Measurements from ENCODE around the gene HES4. TPM values are rescaled to one million over a fixed set of nuclear protein-coding genes. Genes with fewer than 3 reads are reported as not detected.
A peak's percentile ranks its signal among the peaks of the same experiment; 100 is the strongest.
"Not testable (repeated sequence)": the region's sequence is repeated elsewhere in the genome, so short reads cannot be mapped to it uniquely, and the experiment has no call there.

Gene HES4
- total and polyA plus RNA-seq, 10 of the 15 experiments (the other 5 are each of a cell fraction or from before 2014, with no cell fraction given) = 0.44 to 1.7 (median 0.85) TPM; not detected in 5

DNA sequence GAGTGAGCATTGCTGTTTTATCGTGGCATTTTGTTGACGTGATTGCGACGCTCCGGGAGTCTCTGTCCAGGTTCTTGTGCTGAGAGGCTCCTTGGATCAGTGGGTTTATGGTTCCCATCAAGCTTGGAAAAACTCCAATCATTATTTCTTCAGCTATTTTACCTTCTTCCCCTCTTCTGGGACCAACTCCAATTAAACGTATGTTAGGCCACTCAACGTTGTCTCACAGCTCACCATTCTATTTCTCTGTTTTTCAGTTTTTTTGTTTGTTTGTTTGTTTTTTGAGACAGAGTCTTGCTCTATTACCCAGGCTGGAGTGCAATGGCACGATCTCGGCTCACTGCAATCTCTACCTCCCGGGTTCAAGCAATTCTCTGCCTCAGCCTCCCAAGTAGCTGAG is 8.0 kb downstream of the HES4 start:
- Histone ChIP-seq H3K4me1 (ENCODE audit: control insufficient read depth, insufficient read depth, low read length) (peaks cover 20% of the 10 kb centered on the region), H3K79me2 (ENCODE audit: control insufficient read depth, insufficient read depth, low read length) (no peaks in the 10 kb centered on the region), H3K4me3 (no peak overlapping the region), H3K27ac (ENCODE audit: control insufficient read depth, insufficient read depth) (no peak overlapping the region), H4K20me1 (ENCODE audit: control insufficient read depth, insufficient read depth) (no peaks in the 10 kb centered on the region), H3K9me3 (replicated peaks; ENCODE audit: control insufficient read depth, insufficient read depth, low read length) (peaks cover 3% of the 10 kb centered on the region; the same call in 2 of the 3 replicates), H3K27me3 (replicated peaks in 1 of 2; ENCODE audit: control insufficient read depth in 2 of 2, insufficient read depth in 2 of 2, low read length in 1 of 2) (no peaks in the 10 kb centered on the region), H3K36me3 (ENCODE audit: control insufficient read depth in 2 of 2, insufficient read depth in 2 of 2, low read length in 1 of 2) (no peaks in the 10 kb centered on the region), H3K9ac (ENCODE audit: control insufficient read depth, insufficient read depth, low read length) (no peak overlapping the region), H2AFZ (ENCODE audit: control insufficient read depth, low read depth, low read length) (no peak overlapping the region), H3K4me2 (ENCODE audit: control insufficient read depth, insufficient read depth) (no peak overlapping the region)
- in situ Hi-C loops (cut with MboI) (no loop called here), intact Hi-C loops (cut with micrococcal nuclease; ENCODE audit: unreplicated experiment) (no loop called here)
- BruUV-seq (replicated peaks) = no TSS peak
- SMC1A ChIA-PET (ENCODE audit: uncharacterized antibody, unreplicated experiment) = interaction anchor here (1.0 to 2.2 kb wide), 6 partner anchors 10 to 73 kb away, joined by 3 to 8 read pairs (median 4); partner anchors contain the start of gene ISG15
- POLR2A ChIA-PET = interaction anchor here (0.8 to 2.4 kb wide), 8 partner anchors 10 to 72 kb away, joined by 3 to 11 read pairs (median 4); partner anchors contain the start of gene ISG15
- no peak for FAIRE-seq
- WGBS (ENCODE audit: insufficient coverage, insufficient replicate concordance, low lambda C conversion rate, missing lambda C conversion rate) = 80% methylated on average over 10 of the region's 10 CpGs
- no peak for ATAC-seq
- no peak for DNase-seq (ENCODE audit: low read depth, low spot score)
- RAD21 ChIA-PET (ENCODE audit: unreplicated experiment) = interaction anchor here (0.6 to 1.7 kb wide), 7 partner anchors 9 to 86 kb away, joined by 3 to 7 read pairs (median 3); partner anchors contain the start of genes AGRN and ISG15
- TF ChIP-seq, protein P1, sequence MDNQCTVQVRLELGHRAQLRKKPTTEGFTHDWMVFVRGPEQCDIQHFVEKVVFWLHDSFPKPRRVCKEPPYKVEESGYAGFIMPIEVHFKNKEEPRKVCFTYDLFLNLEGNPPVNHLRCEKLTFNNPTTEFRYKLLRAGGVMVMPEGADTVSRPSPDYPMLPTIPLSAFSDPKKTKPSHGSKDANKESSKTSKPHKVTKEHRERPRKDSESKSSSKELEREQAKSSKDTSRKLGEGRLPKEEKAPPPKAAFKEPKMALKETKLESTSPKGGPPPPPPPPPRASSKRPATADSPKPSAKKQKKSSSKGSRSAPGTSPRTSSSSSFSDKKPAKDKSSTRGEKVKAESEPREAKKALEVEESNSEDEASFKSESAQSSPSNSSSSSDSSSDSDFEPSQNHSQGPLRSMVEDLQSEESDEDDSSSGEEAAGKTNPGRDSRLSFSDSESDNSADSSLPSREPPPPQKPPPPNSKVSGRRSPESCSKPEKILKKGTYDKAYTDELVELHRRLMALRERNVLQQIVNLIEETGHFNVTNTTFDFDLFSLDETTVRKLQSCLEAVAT (IDR thresholded peaks at IDR 0.05) = peak; percentile 62; the same call in 1 of the 2 replicates
- no peak for TF ChIP-seq TBL1XR1 (IDR thresholded peaks at IDR 0.05; ENCODE audit: low read depth, low read length)
- TF ChIP-seq MYC (IDR thresholded peaks at IDR 0.05; ENCODE audit: insufficient read depth, insufficient read length, insufficient replicate concordance, low read length, severe bottlenecking) = no peak
- CTCF ChIA-PET = interaction anchor here (1.0 to 4.7 kb wide), 8 partner anchors 8 to 72 kb away, joined by 3 to 34 read pairs (median 6); partner anchors contain the start of gene ISG15

DNA sequence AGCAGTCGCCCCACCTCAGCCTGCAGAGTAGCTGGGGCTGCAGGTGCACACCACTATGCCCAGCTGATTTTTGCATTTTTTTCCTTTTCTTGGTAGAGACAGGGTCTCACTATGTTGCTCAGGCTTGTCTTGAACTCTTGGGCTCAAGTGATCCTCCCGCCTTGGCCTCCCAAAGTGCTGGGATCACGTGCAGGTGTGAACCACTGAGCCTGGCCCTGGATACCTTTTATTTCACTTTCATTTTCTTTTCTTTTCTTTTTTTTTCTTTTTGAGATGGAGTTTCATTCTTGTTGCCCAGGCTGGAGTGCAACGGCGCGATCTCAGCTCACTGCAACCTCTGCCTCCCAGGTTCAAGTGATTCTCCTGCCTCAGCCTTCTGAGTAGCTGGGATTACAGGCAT is 8.6 kb downstream of the HES4 start:
- H2AFZ ChIP-seq (ENCODE audit: control insufficient read depth, low read depth, low read length); FAIRE-seq; in situ Hi-C loops (cut with MboI); intact Hi-C loops (cut with micrococcal nuclease; ENCODE audit: unreplicated experiment); H3K79me2 ChIP-seq (ENCODE audit: control insufficient read depth, insufficient read depth, low read length); H3K36me3 ChIP-seq (ENCODE audit: control insufficient read depth in 2 of 2, insufficient read depth in 2 of 2, low read length in 1 of 2); H3K4me2 ChIP-seq (ENCODE audit: control insufficient read depth, insufficient read depth); H3K27ac ChIP-seq (ENCODE audit: control insufficient read depth, insufficient read depth); H3K9ac ChIP-seq (ENCODE audit: control insufficient read depth, insufficient read depth, low read length); H3K4me3 ChIP-seq; H3K27me3 ChIP-seq (replicated peaks in 1 of 2; ENCODE audit: control insufficient read depth in 2 of 2, insufficient read depth in 2 of 2, low read length in 1 of 2); BruUV-seq (replicated peaks); H3K9me3 ChIP-seq (replicated peaks; ENCODE audit: control insufficient read depth, insufficient read depth, low read length); DNase-seq (ENCODE audit: low read depth, low spot score); H4K20me1 ChIP-seq (ENCODE audit: control insufficient read depth, insufficient read depth): not testable (repeated sequence)
- WGBS (ENCODE audit: insufficient coverage, insufficient replicate concordance, low lambda C conversion rate, missing lambda C conversion rate) = 82% methylated on average over 6 of the region's 6 CpGs
- SMC1A ChIA-PET (ENCODE audit: uncharacterized antibody, unreplicated experiment) = interaction anchor here (1.0 to 1.3 kb wide), 2 partner anchors 48 to 73 kb away, joined by 3 to 4 read pairs; no protein-coding TSS in a partner anchor
- peak; percentile 55 for ATAC-seq
- RAD21 ChIA-PET (ENCODE audit: unreplicated experiment) = interaction anchor here (1.7 kb wide), 1 partner anchor 11 kb away, joined by 6 read pairs; no protein-coding TSS in a partner anchor
- POLR2A ChIA-PET = interaction anchor here (1.3 to 2.4 kb wide), 4 partner anchors 10 to 73 kb away, joined by 3 to 10 read pairs (median 4); no protein-coding TSS in a partner anchor
- H3K4me1 ChIP-seq (ENCODE audit: control insufficient read depth, insufficient read depth, low read length) = peaks cover 20% of the 10 kb centered on the region
- TF ChIP-seq BHLHE40 (IDR thresholded peaks at IDR 0.05; ENCODE audit: borderline replicate concordance in 1 of 2, low read depth in 2 of 2, low read length in 1 of 2) (peak in 1 of 2 experiments; percentile 73; a peak in 2 of 4 replicates), RAD51 (IDR thresholded peaks at IDR 0.05) (0 out of 2 replicates have a peak, but pooled peaks have one; percentile 57)
- CTCF ChIA-PET = interaction anchor here (1.3 to 4.7 kb wide), 5 partner anchors 8 to 72 kb away, joined by 3 to 34 read pairs (median 15); partner anchors contain the start of gene ISG15

DNA sequence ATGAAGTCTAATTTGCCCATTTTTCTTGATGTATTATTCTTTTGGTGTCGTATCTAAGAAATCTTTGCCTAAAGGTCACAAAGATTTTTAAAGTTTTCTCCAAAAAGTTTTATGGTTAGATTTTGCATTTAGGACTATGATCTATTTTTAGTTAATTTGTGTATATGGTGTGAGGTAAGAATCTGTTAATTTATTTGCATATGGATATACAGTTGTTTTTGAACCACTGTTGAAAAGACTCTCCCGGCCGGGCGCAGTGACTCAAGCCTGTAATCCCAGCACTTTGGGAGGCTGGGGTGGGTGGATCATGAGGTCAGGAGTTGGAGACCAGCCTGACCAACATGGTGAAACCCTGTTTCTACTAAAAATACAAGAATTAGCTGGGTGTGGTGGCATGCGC is 11.8 kb downstream of the HES4 start:
- H3K4me2 ChIP-seq (ENCODE audit: control insufficient read depth, insufficient read depth); BruUV-seq (replicated peaks); in situ Hi-C loops (cut with MboI); SMC1A ChIA-PET (ENCODE audit: uncharacterized antibody, unreplicated experiment); H3K27me3 ChIP-seq (replicated peaks in 1 of 2; ENCODE audit: control insufficient read depth in 2 of 2, insufficient read depth in 2 of 2, low read length in 1 of 2); FAIRE-seq; H3K27ac ChIP-seq (ENCODE audit: control insufficient read depth, insufficient read depth); POLR2A ChIA-PET; H2AFZ ChIP-seq (ENCODE audit: control insufficient read depth, low read depth, low read length); ATAC-seq; DNase-seq (ENCODE audit: low read depth, low spot score); H3K36me3 ChIP-seq (ENCODE audit: control insufficient read depth in 2 of 2, insufficient read depth in 2 of 2, low read length in 1 of 2); H4K20me1 ChIP-seq (ENCODE audit: control insufficient read depth, insufficient read depth); H3K4me3 ChIP-seq; H3K9ac ChIP-seq (ENCODE audit: control insufficient read depth, insufficient read depth, low read length); H3K79me2 ChIP-seq (ENCODE audit: control insufficient read depth, insufficient read depth, low read length); H3K9me3 ChIP-seq (replicated peaks; ENCODE audit: control insufficient read depth, insufficient read depth, low read length): not testable (repeated sequence)
- ChIA-PET RAD21 (ENCODE audit: unreplicated experiment) (interaction anchor here (2.6 kb wide), 1 partner anchor 76 kb away, joined by 8 read pairs; no protein-coding TSS in a partner anchor), CTCF (interaction anchor here (1.1 to 1.7 kb wide), 2 partner anchors 45 to 304 kb away, joined by 3 read pairs; no protein-coding TSS in a partner anchor)
- WGBS (ENCODE audit: insufficient coverage, insufficient replicate concordance, low lambda C conversion rate, missing lambda C conversion rate) = 53% methylated on average over 5 of the region's 5 CpGs
- intact Hi-C loops (cut with micrococcal nuclease; ENCODE audit: unreplicated experiment) = loop anchor here (1.0 kb wide), 1 partner anchor 76 kb away; no protein-coding TSS in a partner anchor
- H3K4me1 ChIP-seq (ENCODE audit: control insufficient read depth, insufficient read depth, low read length) = peaks cover 17% of the 10 kb centered on the region

Measured in GM12878 (cell line).